Measurements from ENCODE around the gene ERC1.
A peak's percentile ranks its signal among the peaks of the same experiment; 100 is the strongest.

Gene ERC1

GRCh38 chr12:990661-991349 lies at the start of gene ERC1:
ERC1 (plus strand) TSS chr12:991223; CDS start chr12:1027904, 36,681 bp downstream.
- TF ChIP-seq CTCF (IDR thresholded peaks at IDR 0.05; ENCODE audit: insufficient read depth, low read depth, low read length, missing control alignments): no peak
- peak within 1 kb of the TSS; percentile 77 for H3K4me3 ChIP-seq (ENCODE audit: low read length)
- peak; percentile 86 for DNase-seq (ENCODE audit: low read depth)

- DNase-seq (ENCODE audit: low read depth): no peak
- TF ChIP-seq CTCF (IDR thresholded peaks at IDR 0.05; ENCODE audit: insufficient read depth, low read depth, low read length, missing control alignments): no peak
- H3K4me3 ChIP-seq (ENCODE audit: low read length): no peak overlapping the region
These were observed 48.0 kb upstream of the ERC1 start for GRCh38 chr12:943051-943450.

- H3K4me3 ChIP-seq (ENCODE audit: low read length): no peak overlapping the region
- no peak for TF ChIP-seq CTCF (IDR thresholded peaks at IDR 0.05; ENCODE audit: insufficient read depth, low read depth, low read length, missing control alignments)
- no peak for DNase-seq (ENCODE audit: low read depth)
These were observed 46.8 kb upstream of the ERC1 start for GRCh38 chr12:944211-944610.

- no peak for DNase-seq (ENCODE audit: low read depth)
- no peak overlapping the region for H3K4me3 ChIP-seq (ENCODE audit: low read length)
- no peak for TF ChIP-seq CTCF (IDR thresholded peaks at IDR 0.05; ENCODE audit: insufficient read depth, low read depth, low read length, missing control alignments)
These were observed 44.8 kb upstream of the ERC1 start for GRCh38 chr12:946212-946611.

GRCh38 chr12:946631-947030 lies 44.4 kb upstream of the ERC1 start:
- DNase-seq (ENCODE audit: low read depth): peak; percentile 40
- H3K4me3 ChIP-seq (ENCODE audit: low read length): no peak overlapping the region
- TF ChIP-seq CTCF (IDR thresholded peaks at IDR 0.05; ENCODE audit: insufficient read depth, low read depth, low read length, missing control alignments): no peak

- peak overlapping the region; percentile 87 for H3K4me3 ChIP-seq (ENCODE audit: low read length)
- no peak for TF ChIP-seq CTCF (IDR thresholded peaks at IDR 0.05; ENCODE audit: insufficient read depth, low read depth, low read length, missing control alignments)
- DNase-seq (ENCODE audit: low read depth): no peak
These were observed 42.8 kb upstream of the ERC1 start for GRCh38 chr12:948238-948637.
